B cell (primary cell): ENCODE data around the gene SHISA8.

Source experiments
- CTCF ChIP-seq: fragments of 200-600 bp; IDR thresholded peaks from one replicate; pipeline ENCODE4 v1.8.0; 2022; ENCODE audit warnings: antibody characterized with exemption, mild to moderate bottlenecking
- EZH2 ChIP-seq: IDR thresholded peaks from 2 replicates; pipeline ENCODE4 v1.6.1; 2012; ENCODE audit warnings: borderline replicate concordance, low read depth, mild to moderate bottlenecking, moderate library complexity, low read length; ENCODE audit not compliant: insufficient read depth, poor library complexity, severe bottlenecking

DNA sequence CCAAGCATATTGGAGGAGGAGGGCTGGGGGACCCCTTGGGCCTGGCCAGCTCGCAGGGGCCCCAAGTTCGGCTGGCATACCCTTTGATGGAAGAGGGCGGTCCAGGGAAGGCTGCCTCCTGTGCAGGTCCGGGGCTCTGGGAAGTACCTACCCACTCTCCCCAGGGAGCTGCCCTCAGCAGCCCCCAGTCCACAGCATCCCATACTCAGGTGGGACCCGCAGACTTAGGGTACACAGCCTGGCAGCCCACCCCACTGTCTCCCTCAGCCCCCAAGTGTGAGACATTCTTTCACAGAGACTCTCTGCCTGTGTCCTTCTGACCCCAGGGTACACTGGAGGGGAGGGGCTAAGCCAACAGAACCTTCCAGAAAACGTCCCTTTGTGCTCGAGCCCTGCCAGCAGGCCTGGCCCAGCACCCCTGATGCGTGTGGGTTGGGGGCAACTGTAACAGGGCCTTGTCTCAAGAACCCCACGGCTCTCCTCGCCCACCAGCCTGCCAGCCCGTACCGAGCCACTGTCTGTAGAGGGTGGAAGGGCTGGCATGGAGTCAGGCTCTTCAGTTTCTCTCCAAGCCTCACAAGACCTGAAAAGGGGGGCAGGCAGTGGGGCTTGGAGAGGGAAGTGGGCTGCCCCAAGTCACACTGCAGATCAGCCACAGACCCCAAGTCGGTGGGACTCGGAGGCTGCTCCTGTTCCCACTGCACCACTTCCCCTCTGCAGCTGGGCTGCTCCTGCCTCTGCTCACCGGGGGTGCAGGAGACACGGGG lies 18.7 kb upstream of the SHISA8 start:
- TF ChIP-seq EZH2 = no peak
- no peak for TF ChIP-seq CTCF
